HG03460 (cell line): ENCODE results near the gene TECPR1.

Experiments
- ATAC-seq: cut with Tn5 transposase; IDR thresholded peaks from one replicate; pipeline ENCODE4 v1.9.1; 2021; ENCODE audit not compliant: unreplicated experiment

The TECPR1 gene

GRCh38 chr7:98285157-98286092 is 33.4 kb upstream of the TECPR1 start:
- ATAC-seq = no peak

- no peak for ATAC-seq
Measured at GRCh38 chr7:98284335-98285036, 32.5 kb upstream of the TECPR1 start.

- ATAC-seq = no peak
Measured at GRCh38 chr7:98283887-98284222, 31.8 kb upstream of the TECPR1 start.

GRCh38 chr7:98283127-98283886 is 31.3 kb upstream of the TECPR1 start:
- no peak for ATAC-seq

GRCh38 chr7:98282703-98283102 is 30.7 kb upstream of the TECPR1 start:
- no peak for ATAC-seq

GRCh38 chr7:98281757-98282606 is 29.9 kb upstream of the TECPR1 start:
- peak; percentile 21 for ATAC-seq

- ATAC-seq = peak; percentile 78
Measured at GRCh38 chr7:98280791-98281756, 29.0 kb upstream of the TECPR1 start, which contains the start of gene BRI3. Gene BRI3, plus strand, starts transcription at chr7:98281686. Its CDS starts 110 bp downstream, at chr7:98281796.

- no peak for ATAC-seq
Measured at GRCh38 chr7:98280296-98280695, 28.3 kb upstream of the TECPR1 start.

GRCh38 chr7:98278936-98279335 is 26.9 kb upstream of the TECPR1 start:
- ATAC-seq = no peak

- ATAC-seq = no peak
Measured at GRCh38 chr7:98278408-98278807, 26.4 kb upstream of the TECPR1 start.

- ATAC-seq = no peak
Measured at GRCh38 chr7:98276241-98276761, 24.3 kb upstream of the TECPR1 start.

- ATAC-seq = no peak
Measured at GRCh38 chr7:98267303-98267702, 15.3 kb upstream of the TECPR1 start.

- ATAC-seq = no peak
Measured at GRCh38 chr7:98266840-98267239, 14.8 kb upstream of the TECPR1 start.

- no peak for ATAC-seq
Measured at GRCh38 chr7:98265841-98266271, 13.8 kb upstream of the TECPR1 start.

- ATAC-seq = no peak
Measured at GRCh38 chr7:98257701-98258100, 5.7 kb upstream of the TECPR1 start.

- no peak for ATAC-seq
Measured at GRCh38 chr7:98256431-98256830, 4.4 kb upstream of the TECPR1 start.

- ATAC-seq = no peak
Measured at GRCh38 chr7:98254951-98255610, 3.0 kb upstream of the TECPR1 start.

- no peak for ATAC-seq
Measured at GRCh38 chr7:98254516-98254915, 2.5 kb upstream of the TECPR1 start.
